IPS-NIHi7 (cell line): ENCODE data around the gene CCDC134.
A peak's percentile ranks its signal among the peaks of the same experiment; 100 is the strongest.

Experiments used
- DNase-seq: peaks from one replicate; pipeline ENCODE4 v3.0.0; 2012; ENCODE audit warnings: mixed read lengths; ENCODE audit errors: extremely low spot score

The CCDC134 gene

GRCh38 chr22:41800348-41801146 lies at the start of gene CCDC134:
Gene CCDC134, plus strand, starts transcription at chr22:41800679. Its CDS starts 8,212 bp downstream, at chr22:41808891.
- peak; percentile 99 for DNase-seq

- DNase-seq = no peak
These were observed 48.2 kb upstream of the CCDC134 start for GRCh38 chr22:41752011-41752970.

GRCh38 chr22:41753984-41754383 lies 46.5 kb upstream of the CCDC134 start:
- DNase-seq = no peak

- no peak for DNase-seq
These were observed 43.0 kb upstream of the CCDC134 start for GRCh38 chr22:41757502-41757901.

GRCh38 chr22:41758231-41758630 lies 42.2 kb upstream of the CCDC134 start:
- DNase-seq = no peak

- DNase-seq = peak; percentile 79
These were observed 37.3 kb upstream of the CCDC134 start for GRCh38 chr22:41762980-41763779.

GRCh38 chr22:41766476-41766875 lies 34.0 kb upstream of the CCDC134 start:
- no peak for DNase-seq

GRCh38 chr22:41768430-41768829 lies 32.0 kb upstream of the CCDC134 start:
- no peak for DNase-seq

- DNase-seq = no peak
These were observed 29.6 kb upstream of the CCDC134 start for GRCh38 chr22:41770715-41771468.

- DNase-seq = no peak
These were observed 28.3 kb upstream of the CCDC134 start for GRCh38 chr22:41772198-41772597.

- DNase-seq = no peak
These were observed 27.8 kb upstream of the CCDC134 start for GRCh38 chr22:41772645-41773044.

- DNase-seq = no peak
These were observed 25.1 kb upstream of the CCDC134 start for GRCh38 chr22:41775338-41775737.

GRCh38 chr22:41775976-41776375 lies 24.5 kb upstream of the CCDC134 start:
- peak; percentile 31 for DNase-seq

GRCh38 chr22:41776381-41776780 lies 24.1 kb upstream of the CCDC134 start:
- no peak for DNase-seq

GRCh38 chr22:41777749-41778425 lies 22.6 kb upstream of the CCDC134 start:
- no peak for DNase-seq

- DNase-seq = no peak
These were observed 20.5 kb upstream of the CCDC134 start for GRCh38 chr22:41779929-41780505.

- DNase-seq = no peak
These were observed 19.6 kb upstream of the CCDC134 start for GRCh38 chr22:41780746-41781505.

- DNase-seq = no peak
These were observed 19.0 kb upstream of the CCDC134 start for GRCh38 chr22:41781507-41781906.

- no peak for DNase-seq
These were observed 18.2 kb upstream of the CCDC134 start for GRCh38 chr22:41782316-41782715.
